ENCODE results near the gene GRM7. TPM values are rescaled to one million over a fixed set of nuclear protein-coding genes. Genes with fewer than 3 reads are reported as not detected.

The GRM7 gene
- total RNA-seq, 1 experiment from 2014 or later = not detected

- TF ChIP-seq, protein P1, sequence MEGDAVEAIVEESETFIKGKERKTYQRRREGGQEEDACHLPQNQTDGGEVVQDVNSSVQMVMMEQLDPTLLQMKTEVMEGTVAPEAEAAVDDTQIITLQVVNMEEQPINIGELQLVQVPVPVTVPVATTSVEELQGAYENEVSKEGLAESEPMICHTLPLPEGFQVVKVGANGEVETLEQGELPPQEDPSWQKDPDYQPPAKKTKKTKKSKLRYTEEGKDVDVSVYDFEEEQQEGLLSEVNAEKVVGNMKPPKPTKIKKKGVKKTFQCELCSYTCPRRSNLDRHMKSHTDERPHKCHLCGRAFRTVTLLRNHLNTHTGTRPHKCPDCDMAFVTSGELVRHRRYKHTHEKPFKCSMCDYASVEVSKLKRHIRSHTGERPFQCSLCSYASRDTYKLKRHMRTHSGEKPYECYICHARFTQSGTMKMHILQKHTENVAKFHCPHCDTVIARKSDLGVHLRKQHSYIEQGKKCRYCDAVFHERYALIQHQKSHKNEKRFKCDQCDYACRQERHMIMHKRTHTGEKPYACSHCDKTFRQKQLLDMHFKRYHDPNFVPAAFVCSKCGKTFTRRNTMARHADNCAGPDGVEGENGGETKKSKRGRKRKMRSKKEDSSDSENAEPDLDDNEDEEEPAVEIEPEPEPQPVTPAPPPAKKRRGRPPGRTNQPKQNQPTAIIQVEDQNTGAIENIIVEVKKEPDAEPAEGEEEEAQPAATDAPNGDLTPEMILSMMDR (IDR thresholded peaks at IDR 0.05 in 2 of 3, conservative IDR thresholded peaks at IDR 0.05 in 1 of 3; ENCODE audit: borderline replicate concordance in 1 of 3, insufficient read depth in 1 of 3, low read depth in 2 of 3, low read length in 2 of 3) = no peak
- TF ChIP-seq ELF1 (IDR thresholded peaks at IDR 0.05; ENCODE audit: borderline replicate concordance, low read depth) (no peak), JUND (IDR thresholded peaks at IDR 0.05) (no peak), EGR1 (IDR thresholded peaks at IDR 0.05; ENCODE audit: low read depth) (no peak), YY1 (IDR thresholded peaks at IDR 0.05; ENCODE audit: extremely low read depth, insufficient replicate concordance, low read depth, low read length) (no peak), RAD21 (IDR thresholded peaks at IDR 0.05; ENCODE audit: low read depth) (no peak), MAX (IDR thresholded peaks at IDR 0.05) (no peak), CEBPB (IDR thresholded peaks at IDR 0.05; ENCODE audit: low read depth) (no peak), ZBTB33 (IDR thresholded peaks at IDR 0.05; ENCODE audit: extremely low read depth, insufficient replicate concordance, low read length) (no peak), SP1 (IDR thresholded peaks at IDR 0.05; ENCODE audit: low read depth) (no peak), TCF7L2 (IDR thresholded peaks at IDR 0.05; ENCODE audit: borderline replicate concordance, extremely low read depth, insufficient read depth, insufficient read length) (no peak), POLR2AphosphoS5 (IDR thresholded peaks at IDR 0.05; ENCODE audit: low read depth, low read length) (no peak), CBX3 (IDR thresholded peaks at IDR 0.05; ENCODE audit: low read depth) (no peak)
- TF ChIP-seq, protein P2, sequence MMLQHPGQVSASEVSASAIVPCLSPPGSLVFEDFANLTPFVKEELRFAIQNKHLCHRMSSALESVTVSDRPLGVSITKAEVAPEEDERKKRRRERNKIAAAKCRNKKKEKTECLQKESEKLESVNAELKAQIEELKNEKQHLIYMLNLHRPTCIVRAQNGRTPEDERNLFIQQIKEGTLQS (IDR thresholded peaks at IDR 0.05) = no peak
- ChIA-PET POLR2A (no interaction called here), RAD21 (ENCODE audit: low non-redundant PET in 1 of 2, low total read pairs in 2 of 2, uncharacterized antibody in 2 of 2, unreplicated experiment in 2 of 2) (no interaction called here), CTCF (no interaction called here)
- Histone ChIP-seq H4K20me1 (ENCODE audit: insufficient read depth) (no peaks in the 10 kb centered on the region), H3K79me2 (ENCODE audit: insufficient read depth, low read length) (no peaks in the 10 kb centered on the region), H3K36me3 (ENCODE audit: control insufficient read depth in 1 of 2, insufficient read depth in 2 of 2, low read length in 2 of 2) (no peaks in the 10 kb centered on the region), H3K27ac (ENCODE audit: low read depth, low read length) (no peak overlapping the region), H3K27me3 (ENCODE audit: insufficient read depth, low read length) (no peaks in the 10 kb centered on the region; the same call in 1 of the 2 replicates), H3K9me3 (ENCODE audit: control insufficient read depth in 1 of 2, insufficient read depth in 1 of 2, low read depth in 1 of 2, low read length in 2 of 2) (no peaks in the 10 kb centered on the region), H3K4me3 (replicated peaks in 1 of 2; ENCODE audit: low read depth in 1 of 2, low read length in 2 of 2) (no peak overlapping the region), H3K9me2 (ENCODE audit: insufficient read depth) (peaks cover 3% of the 10 kb centered on the region; the same call in 1 of the 2 replicates), H3K4me1 (ENCODE audit: control insufficient read depth in 1 of 2, insufficient read depth in 2 of 2, low read length in 2 of 2) (no peaks in the 10 kb centered on the region), H2AFZ (ENCODE audit: low read depth, low read length, poor library complexity, severe bottlenecking) (no peak overlapping the region), H3K9ac (ENCODE audit: low read length) (no peak overlapping the region), H3K4me2 (ENCODE audit: low read length) (no peak overlapping the region)
- intact Hi-C loops (cut with micrococcal nuclease) = no loop called here
- BruUV-seq (replicated peaks) = no TSS peak
- ATAC-seq (no peak), DNase-seq (ENCODE audit: low read depth, low spot score) (no peak)
These were observed 393.3 kb downstream of the GRM7 start for GRCh38 chr3:7254251-7254650.
